LNCaP clone FGC (cell line): ENCODE results near the gene CALM3.

ENCODE experiments used
- DNase-seq: peaks from one replicate; pipeline ENCODE4 v3.0.0-alpha.2; 2011; ENCODE audit warnings: low read depth
- H3K4me3 ChIP-seq: 2 replicates; pipeline ENCODE4 v1.5.1; 2011; ENCODE audit warnings: mild to moderate bottlenecking, low read depth, low read length, control low read depth
- CTCF ChIP-seq: IDR thresholded peaks from 2 replicates; pipeline ENCODE4 v1.5.1; 2012; ENCODE audit warnings: mild to moderate bottlenecking; ENCODE audit not compliant: control insufficient read depth, insufficient read depth; ENCODE audit errors: extremely low read depth

Gene CALM3

GRCh38 chr19:46580247-46580646 lies 20.9 kb upstream of the CALM3 start:
- DNase-seq: no peak
- TF ChIP-seq CTCF: no peak

GRCh38 chr19:46585539-46585938 lies 15.6 kb upstream of the CALM3 start:
- no peak for DNase-seq
- H3K4me3 ChIP-seq: no peak overlapping the region
- TF ChIP-seq CTCF: no peak

More at GRCh38 chr19:46580247-46580646, 20.9 kb upstream of the CALM3 start:
- H3K4me3 ChIP-seq: no peak overlapping the region

- no peak for TF ChIP-seq CTCF
Measured at GRCh38 chr19:46586294-46586693, 14.8 kb upstream of the CALM3 start.

GRCh38 chr19:46587861-46588260 lies 13.3 kb upstream of the CALM3 start:
- no peak overlapping the region for H3K4me3 ChIP-seq
- DNase-seq: no peak
- no peak for TF ChIP-seq CTCF

More at GRCh38 chr19:46586294-46586693, 14.8 kb upstream of the CALM3 start:
- no peak for DNase-seq
- no peak overlapping the region for H3K4me3 ChIP-seq

GRCh38 chr19:46591254-46591653 lies 9.9 kb upstream of the CALM3 start:
- no peak for TF ChIP-seq CTCF
- no peak overlapping the region for H3K4me3 ChIP-seq
- DNase-seq: no peak

GRCh38 chr19:46591870-46592269 lies 9.3 kb upstream of the CALM3 start:
- DNase-seq: no peak
- H3K4me3 ChIP-seq: no peak overlapping the region
- TF ChIP-seq CTCF: no peak

GRCh38 chr19:46596008-46596407 lies 5.1 kb upstream of the CALM3 start:
- no peak overlapping the region for H3K4me3 ChIP-seq
- DNase-seq: no peak
- TF ChIP-seq CTCF: no peak
